ENCODE data around the gene TLR8. TPM values are rescaled to one million over a fixed set of nuclear protein-coding genes. Genes with fewer than 3 reads are reported as not detected.

TLR8 gene
- total and polyA plus RNA-seq, 2 of the 13 experiments (the other 11 are each of a cell fraction or from before 2014, with no cell fraction given), result not detected

GRCh38 chrX:12955882-12956703 lies 49.7 kb downstream of the TLR8 start (continued):
- TF ChIP-seq AHDC1 (CRISPR knock-in tag; IDR thresholded peaks at IDR 0.05; ENCODE audit: borderline replicate concordance) (no peak), ZNF772 (CRISPR knock-in tag; IDR thresholded peaks at IDR 0.05) (no peak)

GRCh38 chrX:12956704-12957534 lies 50.5 kb downstream of the TLR8 start:
- WGBS (ENCODE audit: low lambda C conversion rate), result 83% methylated on average over 7 of the region's 8 CpGs
- Histone ChIP-seq H3K4me3 (replicated peaks in 1 of 3; ENCODE audit: insufficient read depth in 1 of 3, low read depth in 2 of 3, low read length in 3 of 3) (no peak overlapping the region), H3K4me1 (ENCODE audit: insufficient read depth, low read length) (peaks cover 21% of the 10 kb centered on the region), H2AFZ (ENCODE audit: low read length) (peak overlapping the region; percentile 83), H3K36me3 (replicated peaks in 1 of 2; ENCODE audit: control insufficient read depth in 1 of 2, insufficient read depth in 2 of 2, low read length in 2 of 2) (no peaks in the 10 kb centered on the region), H3K4me2 (ENCODE audit: low read depth, low read length) (no peak overlapping the region), H3K27me3 (ENCODE audit: control insufficient read depth in 1 of 2, insufficient read depth in 2 of 2, low read length in 2 of 2) (no peaks in the 10 kb centered on the region), H3K9ac (ENCODE audit: insufficient read depth, low read depth, low read length) (no peak overlapping the region), H3K79me2 (ENCODE audit: insufficient read depth, low read length) (no peaks in the 10 kb centered on the region), H3K27ac (ENCODE audit: extremely low read length, insufficient read depth, low read length) (no peak overlapping the region), H3K9me3 (ENCODE audit: low read length) (no peaks in the 10 kb centered on the region), H4K20me1 (ENCODE audit: insufficient read depth, low read length) (no peaks in the 10 kb centered on the region)
- ChIA-PET POLR2A (no interaction called here), CTCF (ENCODE audit: low intra/inter-chr PET ratio, low total read pairs) (no interaction called here)
- no TSS peak for BruUV-seq (replicated peaks)
- no peak for TF ChIP-seq NONO (IDR thresholded peaks at IDR 0.05)
- no peak for TF ChIP-seq NONO (CRISPR knock-in tag; conservative IDR thresholded peaks at IDR 0.05)
- peak; percentile 34; the same call in 1 of the 2 replicates for TF ChIP-seq ZFP91 (CRISPR knock-in tag; IDR thresholded peaks at IDR 0.05; ENCODE audit: borderline replicate concordance)
- DNase-seq (ENCODE audit: low spot score) (no peak), FAIRE-seq (no peak), ATAC-seq (no peak)
- in situ Hi-C loops (cut with HindIII; ENCODE audit: extremely low pct_ligation_motif_present, low pct_unique_long_range_greater_than_20kb), result loop anchor here (10.0 kb wide), 1 partner anchor 538 kb away; no protein-coding TSS in a partner anchor
- intact Hi-C loops (cut with micrococcal nuclease; ENCODE audit: unreplicated experiment), result no loop called here

Data from HepG2 (cell line).